ENCODE measurements around the gene POLDIP3. TPM values are rescaled to one million over a fixed set of nuclear protein-coding genes. Genes with fewer than 3 reads are reported as not detected.

Gene POLDIP3
- total and polyA plus RNA-seq, 2 donors (not counting 1 experiment from before 2014, with no cell fraction given): 28.2 to 31.0 TPM

- no peak overlapping the region for H2AFZ ChIP-seq (ENCODE audit: low read length)
- no peaks in the 10 kb centered on the region for H3K27me3 ChIP-seq (ENCODE audit: control insufficient read depth, insufficient read depth, low read length)
- H3K4me3 ChIP-seq (replicated peaks in 1 of 4; ENCODE audit: control extremely low read depth in 1 of 4, insufficient read depth in 1 of 4, low read depth in 3 of 4, low read length in 4 of 4): no peak overlapping the region
- no peaks in the 10 kb centered on the region for H3K9me3 ChIP-seq (ENCODE audit: control insufficient read depth, insufficient read depth, low read depth, low read length)
- TF ChIP-seq EZH2 (IDR thresholded peaks at IDR 0.05; ENCODE audit: low read length, missing control alignments): no peak
- TF ChIP-seq CTCF (conservative IDR thresholded peaks at IDR 0.05 in 1 of 2, IDR thresholded peaks at IDR 0.05 in 1 of 2; ENCODE audit: low read depth in 1 of 2, low read length in 2 of 2): no peak
- H3K36me3 ChIP-seq (ENCODE audit: control insufficient read depth, insufficient read depth, low read length): peaks cover 42% of the 10 kb centered on the region
- H3K27ac ChIP-seq (ENCODE audit: insufficient read depth, low read length): no peak overlapping the region
- H3K9ac ChIP-seq (ENCODE audit: insufficient read depth, low read length): peak overlapping the region; percentile 16
- peaks cover 7% of the 10 kb centered on the region for H3K4me1 ChIP-seq (ENCODE audit: control insufficient read depth, extremely low read depth, insufficient read depth, low read length)
- H3K79me2 ChIP-seq (ENCODE audit: control insufficient read depth, insufficient read depth, low read length): peaks cover 11% of the 10 kb centered on the region
- DNase-seq (ENCODE audit: low read depth in 2 of 2): no peak
- H3K4me2 ChIP-seq (ENCODE audit: extremely low read depth, insufficient read depth, low read length): no peak overlapping the region
- H4K20me1 ChIP-seq (ENCODE audit: control insufficient read depth, extremely low read depth, insufficient read depth, low read length): peaks cover 2% of the 10 kb centered on the region
Observed at GRCh38 chr22:42630901-42631602, 16.4 kb upstream of the POLDIP3 start.

- H3K27me3 ChIP-seq (ENCODE audit: control insufficient read depth, insufficient read depth, low read length): no peaks in the 10 kb centered on the region
Observed at GRCh38 chr22:42630211-42630610, 15.5 kb upstream of the POLDIP3 start.

GRCh38 chr22:42627981-42628380, 13.3 kb upstream of the POLDIP3 start:
- peaks cover 10% of the 10 kb centered on the region for H3K79me2 ChIP-seq (ENCODE audit: control insufficient read depth, insufficient read depth, low read length)
- peaks cover 2% of the 10 kb centered on the region for H4K20me1 ChIP-seq (ENCODE audit: control insufficient read depth, extremely low read depth, insufficient read depth, low read length)
- H3K4me3 ChIP-seq (replicated peaks in 1 of 4; ENCODE audit: control extremely low read depth in 1 of 4, insufficient read depth in 1 of 4, low read depth in 3 of 4, low read length in 4 of 4): no peak overlapping the region
- H3K4me1 ChIP-seq (ENCODE audit: control insufficient read depth, extremely low read depth, insufficient read depth, low read length): no peaks in the 10 kb centered on the region
- no peak for TF ChIP-seq EZH2 (IDR thresholded peaks at IDR 0.05; ENCODE audit: low read length, missing control alignments)
- no peak for TF ChIP-seq CTCF (conservative IDR thresholded peaks at IDR 0.05 in 1 of 2, IDR thresholded peaks at IDR 0.05 in 1 of 2; ENCODE audit: low read depth in 1 of 2, low read length in 2 of 2)
- no peak overlapping the region for H2AFZ ChIP-seq (ENCODE audit: low read length)
- H3K4me2 ChIP-seq (ENCODE audit: extremely low read depth, insufficient read depth, low read length): no peak overlapping the region
- no peak overlapping the region for H3K27ac ChIP-seq (ENCODE audit: insufficient read depth, low read length)
- no peak overlapping the region for H3K9ac ChIP-seq (ENCODE audit: insufficient read depth, low read length)
- no peak for DNase-seq (ENCODE audit: low read depth in 2 of 2)
- peaks cover 48% of the 10 kb centered on the region for H3K36me3 ChIP-seq (ENCODE audit: control insufficient read depth, insufficient read depth, low read length)
- H3K27me3 ChIP-seq (ENCODE audit: control insufficient read depth, insufficient read depth, low read length): no peaks in the 10 kb centered on the region
- no peaks in the 10 kb centered on the region for H3K9me3 ChIP-seq (ENCODE audit: control insufficient read depth, insufficient read depth, low read depth, low read length)

More at GRCh38 chr22:42630211-42630610, 15.5 kb upstream of the POLDIP3 start:
- no peak overlapping the region for H3K4me3 ChIP-seq (replicated peaks in 1 of 4; ENCODE audit: control extremely low read depth in 1 of 4, insufficient read depth in 1 of 4, low read depth in 3 of 4, low read length in 4 of 4)
- H3K9ac ChIP-seq (ENCODE audit: insufficient read depth, low read length): no peak overlapping the region
- no peak for DNase-seq (ENCODE audit: low read depth in 2 of 2)
- TF ChIP-seq EZH2 (IDR thresholded peaks at IDR 0.05; ENCODE audit: low read length, missing control alignments) (no peak), CTCF (conservative IDR thresholded peaks at IDR 0.05 in 1 of 2, IDR thresholded peaks at IDR 0.05 in 1 of 2; ENCODE audit: low read depth in 1 of 2, low read length in 2 of 2) (no peak)
- no peak overlapping the region for H2AFZ ChIP-seq (ENCODE audit: low read length)
- H4K20me1 ChIP-seq (ENCODE audit: control insufficient read depth, extremely low read depth, insufficient read depth, low read length): peaks cover 2% of the 10 kb centered on the region
- H3K36me3 ChIP-seq (ENCODE audit: control insufficient read depth, insufficient read depth, low read length): peaks cover 44% of the 10 kb centered on the region
- no peaks in the 10 kb centered on the region for H3K9me3 ChIP-seq (ENCODE audit: control insufficient read depth, insufficient read depth, low read depth, low read length)
- no peaks in the 10 kb centered on the region for H3K4me1 ChIP-seq (ENCODE audit: control insufficient read depth, extremely low read depth, insufficient read depth, low read length)
- no peak overlapping the region for H3K27ac ChIP-seq (ENCODE audit: insufficient read depth, low read length)
- H3K4me2 ChIP-seq (ENCODE audit: extremely low read depth, insufficient read depth, low read length): no peak overlapping the region
- peaks cover 11% of the 10 kb centered on the region for H3K79me2 ChIP-seq (ENCODE audit: control insufficient read depth, insufficient read depth, low read length)
